Esophagus muscularis mucosa (tissue), 4 donors: ENCODE results near the gene ALDH1A3. TPM values are rescaled to one million over a fixed set of nuclear protein-coding genes. Genes with fewer than 3 reads are reported as not detected.

Experiments used
- DNase-seq: peaks from one replicate; pipeline ENCODE4 v3.0.0-alpha.2; 2017; ENCODE audit errors: extremely low spot score
- H3K27ac ChIP-seq, 4 donors: fragments of 200-600 bp; sonication (generic); replicated peaks in 1 of 4; 1 replicate in 3 of 4; 2 replicates in 1 of 4; pipeline ENCODE4 v1.5.1; 2016 to 2019; ENCODE audit warnings: mild to moderate bottlenecking in 1 of 4
- H3K27me3 ChIP-seq, 4 donors: fragments of 200-600 bp; sonication (generic); one replicate each; pipeline versions ENCODE4 v1.5.1 to v1.6.0; 2016 to 2019
- H3K36me3 ChIP-seq, 4 donors: fragments of 200-600 bp; sonication (generic); one replicate each; pipeline ENCODE4 v1.5.1; 2016 to 2019
- H3K4me1 ChIP-seq, 4 donors: fragments of 200-600 bp; sonication (generic); one replicate each; pipeline ENCODE4 v1.5.1; 2016 to 2019
- H3K4me3 ChIP-seq, 4 donors: fragments of 200-600 bp; sonication (generic); 1 replicate in 2 of 4; 2 replicates in 2 of 4; pipeline ENCODE4 v1.5.1; 2016 to 2019; ENCODE audit warnings: mild to moderate bottlenecking in 4 of 4, moderate library complexity in 1 of 4
- H3K9me3 ChIP-seq, 4 donors: fragments of 200-600 bp; sonication (generic); 1 replicate in 3 of 4; 2 replicates in 1 of 4; pipeline ENCODE4 v1.5.1; 2016 to 2019
- EP300 ChIP-seq: sonication (generic); formaldehyde crosslinking; IDR thresholded peaks from one replicate; pipeline ENCODE4 v1.6.1; 2017; ENCODE audit warnings: antibody characterized with exemption
- POLR2A ChIP-seq: fragments of 450-650 bp; IDR thresholded peaks from one replicate; pipeline ENCODE4 v1.6.1; 2017; ENCODE audit warnings: antibody characterized with exemption, moderate library complexity, mild to moderate bottlenecking, low read depth
- POLR2AphosphoS5 ChIP-seq, 2 donors: sonication (generic); formaldehyde crosslinking; IDR thresholded peaks; one replicate each; pipeline ENCODE4 v1.6.1; 2017; ENCODE audit warnings: antibody characterized with exemption in 2 of 2
- WGBS: methylation state at CpG from one replicate; pipeline ENCODE4 v1.1.5; 2018; 5-methylcytosine and 5-hydroxymethylcytosine counted together
- intact Hi-C: fragments of 100-400 bp; cut with DNase I; formaldehyde crosslinking; loops from one replicate; pipeline ENCODE4 v1.15.1; 2023
- total RNA-seq, 4 donors: library from RNA; depleted of rRNA; stranded (reverse); fragments of >200 nt; gene quantifications; one replicate each; pipeline versions ENCODE4 v1.1.0 to v1.2.1, GENCODE V29; 2016
- TF ChIP-seq, protein P1 (sequence below), 3 experiments: fragments of 200-600 bp in 2 of 3; fragments of 450-650 bp in 1 of 3; sonication (generic) in 2 of 3; IDR thresholded peaks; one replicate each; pipeline ENCODE4 v1.5.1; 2017 to 2019; ENCODE audit warnings: antibody characterized with exemption in 3 of 3, mild to moderate bottlenecking in 2 of 3, moderate library complexity in 1 of 3

Gene ALDH1A3
- total RNA-seq, 4 donors from 2014 or later: 36.7 to 131 (median 59.4) TPM

DNA sequence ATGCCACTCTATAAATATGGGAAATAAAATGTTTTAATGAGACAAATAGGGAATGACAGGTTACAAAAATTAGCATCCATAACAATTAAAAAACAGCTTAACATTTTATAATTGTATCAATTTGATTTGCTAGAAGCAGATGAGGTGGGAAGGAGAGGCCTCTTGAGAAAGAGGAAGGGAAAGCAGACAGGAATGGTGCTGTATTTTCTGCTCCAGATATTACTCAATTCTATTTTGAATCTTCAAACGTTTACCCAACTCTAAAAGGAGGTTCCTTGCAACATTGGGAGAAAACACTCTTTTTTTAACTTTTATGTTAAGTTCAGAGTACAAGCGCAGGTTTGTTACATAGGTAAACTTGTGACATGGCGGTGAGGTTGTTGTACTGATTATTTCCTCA is 44.9 kb upstream of the ALDH1A3 start:
- DNase-seq: no peak
- H3K9me3 ChIP-seq: peaks cover 0 to 3% (median 0%) of the 10 kb centered on the region in 4 donors
- no peaks in the 10 kb centered on the region for H3K36me3 ChIP-seq
- H3K27ac ChIP-seq: no peak overlapping the region
- H3K4me3 ChIP-seq: no peak overlapping the region
- TF ChIP-seq POLR2A (no peak), POLR2AphosphoS5 (IDR thresholded peaks at IDR 0.05) (no peak), EP300 (no peak)
- TF ChIP-seq, protein P1, sequence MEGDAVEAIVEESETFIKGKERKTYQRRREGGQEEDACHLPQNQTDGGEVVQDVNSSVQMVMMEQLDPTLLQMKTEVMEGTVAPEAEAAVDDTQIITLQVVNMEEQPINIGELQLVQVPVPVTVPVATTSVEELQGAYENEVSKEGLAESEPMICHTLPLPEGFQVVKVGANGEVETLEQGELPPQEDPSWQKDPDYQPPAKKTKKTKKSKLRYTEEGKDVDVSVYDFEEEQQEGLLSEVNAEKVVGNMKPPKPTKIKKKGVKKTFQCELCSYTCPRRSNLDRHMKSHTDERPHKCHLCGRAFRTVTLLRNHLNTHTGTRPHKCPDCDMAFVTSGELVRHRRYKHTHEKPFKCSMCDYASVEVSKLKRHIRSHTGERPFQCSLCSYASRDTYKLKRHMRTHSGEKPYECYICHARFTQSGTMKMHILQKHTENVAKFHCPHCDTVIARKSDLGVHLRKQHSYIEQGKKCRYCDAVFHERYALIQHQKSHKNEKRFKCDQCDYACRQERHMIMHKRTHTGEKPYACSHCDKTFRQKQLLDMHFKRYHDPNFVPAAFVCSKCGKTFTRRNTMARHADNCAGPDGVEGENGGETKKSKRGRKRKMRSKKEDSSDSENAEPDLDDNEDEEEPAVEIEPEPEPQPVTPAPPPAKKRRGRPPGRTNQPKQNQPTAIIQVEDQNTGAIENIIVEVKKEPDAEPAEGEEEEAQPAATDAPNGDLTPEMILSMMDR (IDR thresholded peaks at IDR 0.05): no peak
- no peaks in the 10 kb centered on the region for H3K4me1 ChIP-seq
- intact Hi-C loops: no loop called here
- H3K27me3 ChIP-seq: peaks cover 0 to 26% (median 0%) of the 10 kb centered on the region in 4 donors
- 72% methylated on average over 3 of the region's 3 CpGs for WGBS

DNA sequence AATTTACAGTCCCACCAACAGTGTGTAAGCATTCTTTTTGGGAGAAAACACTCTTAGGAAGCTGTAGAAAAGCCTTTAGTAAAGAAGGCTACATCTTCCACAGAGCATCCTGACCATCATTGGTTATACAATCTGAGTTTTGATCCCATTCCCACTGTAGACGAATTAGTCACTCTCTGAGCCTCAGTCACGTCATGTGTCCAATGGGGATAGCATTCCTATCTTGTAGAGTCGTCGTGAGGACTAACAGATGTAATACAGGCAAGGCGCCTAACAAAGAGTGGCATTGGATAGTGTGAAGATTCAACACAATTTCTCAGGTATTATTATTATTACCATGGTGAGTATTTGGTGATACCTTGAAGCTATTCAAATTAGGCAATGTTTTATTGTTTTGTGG is 44.0 kb upstream of the ALDH1A3 start:
- TF ChIP-seq, protein P1 (IDR thresholded peaks at IDR 0.05): no peak
- TF ChIP-seq POLR2AphosphoS5 (IDR thresholded peaks at IDR 0.05) (no peak), POLR2A (no peak), EP300 (no peak)
- intact Hi-C loops: no loop called here
- Histone ChIP-seq H3K36me3 (no peaks in the 10 kb centered on the region), H3K4me3 (no peak overlapping the region), H3K4me1 (no peaks in the 10 kb centered on the region), H3K27ac (no peak overlapping the region), H3K27me3 (peaks cover 0 to 21% (median 0%) of the 10 kb centered on the region in 4 donors), H3K9me3 (peaks cover 0 to 3% (median 0%) of the 10 kb centered on the region in 4 donors)
- WGBS: 92% methylated on average over 5 of the region's 5 CpGs
- DNase-seq: no peak

DNA sequence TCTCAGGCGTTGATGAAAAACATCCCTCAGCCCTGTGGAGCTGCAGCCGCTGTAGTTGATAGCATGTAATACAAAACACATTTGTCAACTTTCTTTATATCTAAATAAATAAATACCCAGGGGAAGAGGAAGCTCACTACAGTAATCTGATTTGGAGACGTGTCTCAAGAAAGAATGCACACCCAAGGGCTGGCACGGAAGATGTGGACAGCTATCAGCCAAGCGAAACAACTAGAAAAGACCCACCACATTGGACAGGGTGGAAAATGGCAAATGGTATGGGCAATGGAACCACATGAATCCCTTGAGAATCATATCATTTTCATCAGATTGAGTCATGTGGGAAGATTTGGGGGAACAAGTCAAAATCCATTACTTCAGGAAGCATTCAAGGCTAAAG is 43.1 kb upstream of the ALDH1A3 start:
- Histone ChIP-seq H3K27ac (no peak overlapping the region), H3K36me3 (no peaks in the 10 kb centered on the region), H3K4me3 (no peak overlapping the region), H3K4me1 (no peaks in the 10 kb centered on the region), H3K27me3 (peaks cover 0 to 17% (median 0%) of the 10 kb centered on the region in 4 donors), H3K9me3 (peaks cover 0 to 3% (median 0%) of the 10 kb centered on the region in 4 donors)
- TF ChIP-seq POLR2AphosphoS5 (IDR thresholded peaks at IDR 0.05) (no peak), EP300 (no peak), POLR2A (no peak)
- TF ChIP-seq, protein P1 (IDR thresholded peaks at IDR 0.05): no peak
- DNase-seq: no peak
- 65% methylated on average over 5 of the region's 5 CpGs for WGBS
- intact Hi-C loops: no loop called here

DNA sequence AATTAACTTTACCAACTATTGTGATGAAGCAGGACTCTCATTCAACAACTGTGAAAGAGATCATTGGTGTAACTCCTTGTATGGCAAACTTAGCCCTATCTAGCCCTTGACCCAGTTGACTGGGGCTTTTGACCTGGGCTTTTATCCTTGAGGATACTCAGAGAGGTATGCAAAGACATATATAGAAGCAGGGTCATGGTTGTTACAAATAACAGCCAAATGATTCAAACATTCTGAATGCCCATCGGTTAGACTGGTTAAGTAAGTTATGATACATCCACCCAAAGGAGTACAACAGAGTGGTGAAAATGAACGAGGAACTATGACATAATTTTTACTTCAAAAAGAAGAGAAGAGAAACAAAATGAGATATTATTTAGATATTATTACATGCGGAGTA is 38.2 kb upstream of the ALDH1A3 start:
- DNase-seq: no peak
- H3K36me3 ChIP-seq: no peaks in the 10 kb centered on the region
- TF ChIP-seq POLR2AphosphoS5 (IDR thresholded peaks at IDR 0.05): no peak
- TF ChIP-seq, protein P1 (IDR thresholded peaks at IDR 0.05): no peak
- TF ChIP-seq POLR2A: no peak
- TF ChIP-seq EP300: no peak
- peaks cover 0 to 16% (median 0%) of the 10 kb centered on the region in 4 donors for H3K27me3 ChIP-seq
- no peak overlapping the region for H3K27ac ChIP-seq
- intact Hi-C loops: no loop called here
- H3K9me3 ChIP-seq: peaks cover 0 to 3% (median 0%) of the 10 kb centered on the region in 4 donors
- 94% methylated on average over 3 of the region's 3 CpGs for WGBS
- H3K4me3 ChIP-seq: no peak overlapping the region
- no peaks in the 10 kb centered on the region for H3K4me1 ChIP-seq
